ENCODE results near the gene GALNT13. TPM values are rescaled to one million over a fixed set of nuclear protein-coding genes. Genes with fewer than 3 reads are reported as not detected.

GALNT13 gene
- total and polyA plus RNA-seq, 2 donors (not counting 1 experiment from before 2014, with no cell fraction given): 0.17 TPM; not detected in 1

DNA sequence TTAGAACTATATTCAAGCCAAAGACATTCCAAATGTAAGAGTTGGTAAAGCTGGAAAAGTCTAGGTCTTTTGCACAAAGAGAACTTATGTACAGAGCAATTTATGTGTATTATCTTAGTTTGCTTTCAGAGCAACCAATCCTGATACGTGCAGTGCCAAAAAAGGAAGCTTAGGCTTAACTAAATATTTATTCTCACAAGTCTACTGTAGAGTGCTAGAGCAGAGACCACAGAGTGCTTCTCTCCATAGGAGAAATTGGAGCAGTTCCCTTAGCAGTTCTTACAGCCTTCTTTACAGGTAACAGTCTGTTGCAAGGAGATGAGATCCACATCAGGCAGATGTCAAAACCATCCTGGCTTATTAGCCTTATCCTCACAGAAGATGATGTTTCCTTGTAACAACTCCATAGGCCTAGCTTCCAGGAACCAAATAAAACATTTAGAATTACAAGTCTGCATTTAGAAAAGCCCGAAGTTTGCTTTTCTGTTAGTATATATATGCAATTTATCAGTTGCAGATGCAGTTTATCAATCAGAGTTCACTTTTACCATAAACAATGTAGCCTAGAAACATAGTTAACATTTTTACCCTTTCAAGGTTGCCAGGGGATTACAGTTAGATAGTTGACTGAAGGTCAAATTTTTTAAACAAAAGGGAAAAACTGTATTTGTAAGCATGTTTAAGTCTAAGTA is 576.2 kb downstream of the GALNT13 start:
- no peak for DNase-seq (ENCODE audit: low read depth in 2 of 2)
- Histone ChIP-seq H3K9me3 (ENCODE audit: control insufficient read depth, insufficient read depth, low read depth, low read length) (no peaks in the 10 kb centered on the region), H3K4me1 (ENCODE audit: control insufficient read depth, extremely low read depth, insufficient read depth, low read length) (no peaks in the 10 kb centered on the region), H4K20me1 (ENCODE audit: control insufficient read depth, extremely low read depth, insufficient read depth, low read length) (no peaks in the 10 kb centered on the region), H3K4me3 (replicated peaks in 1 of 4; ENCODE audit: control extremely low read depth in 1 of 4, insufficient read depth in 1 of 4, low read depth in 3 of 4, low read length in 4 of 4) (no peak overlapping the region), H3K4me2 (ENCODE audit: extremely low read depth, insufficient read depth, low read length) (no peak overlapping the region), H3K79me2 (ENCODE audit: control insufficient read depth, insufficient read depth, low read length) (no peaks in the 10 kb centered on the region), H2AFZ (ENCODE audit: low read length) (no peak overlapping the region), H3K9ac (ENCODE audit: insufficient read depth, low read length) (no peak overlapping the region), H3K27ac (ENCODE audit: insufficient read depth, low read length) (no peak overlapping the region), H3K27me3 (ENCODE audit: control insufficient read depth, insufficient read depth, low read length) (no peaks in the 10 kb centered on the region), H3K36me3 (ENCODE audit: control insufficient read depth, insufficient read depth, low read length) (no peaks in the 10 kb centered on the region)
- TF ChIP-seq, protein P1, sequence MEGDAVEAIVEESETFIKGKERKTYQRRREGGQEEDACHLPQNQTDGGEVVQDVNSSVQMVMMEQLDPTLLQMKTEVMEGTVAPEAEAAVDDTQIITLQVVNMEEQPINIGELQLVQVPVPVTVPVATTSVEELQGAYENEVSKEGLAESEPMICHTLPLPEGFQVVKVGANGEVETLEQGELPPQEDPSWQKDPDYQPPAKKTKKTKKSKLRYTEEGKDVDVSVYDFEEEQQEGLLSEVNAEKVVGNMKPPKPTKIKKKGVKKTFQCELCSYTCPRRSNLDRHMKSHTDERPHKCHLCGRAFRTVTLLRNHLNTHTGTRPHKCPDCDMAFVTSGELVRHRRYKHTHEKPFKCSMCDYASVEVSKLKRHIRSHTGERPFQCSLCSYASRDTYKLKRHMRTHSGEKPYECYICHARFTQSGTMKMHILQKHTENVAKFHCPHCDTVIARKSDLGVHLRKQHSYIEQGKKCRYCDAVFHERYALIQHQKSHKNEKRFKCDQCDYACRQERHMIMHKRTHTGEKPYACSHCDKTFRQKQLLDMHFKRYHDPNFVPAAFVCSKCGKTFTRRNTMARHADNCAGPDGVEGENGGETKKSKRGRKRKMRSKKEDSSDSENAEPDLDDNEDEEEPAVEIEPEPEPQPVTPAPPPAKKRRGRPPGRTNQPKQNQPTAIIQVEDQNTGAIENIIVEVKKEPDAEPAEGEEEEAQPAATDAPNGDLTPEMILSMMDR (conservative IDR thresholded peaks at IDR 0.05 in 1 of 2, IDR thresholded peaks at IDR 0.05 in 1 of 2; ENCODE audit: low read depth in 1 of 2, low read length in 2 of 2): no peak
- no peak for TF ChIP-seq EZH2 (IDR thresholded peaks at IDR 0.05; ENCODE audit: low read length, missing control alignments)

- Histone ChIP-seq H3K27me3 (ENCODE audit: control insufficient read depth, insufficient read depth, low read length) (no peaks in the 10 kb centered on the region), H3K36me3 (ENCODE audit: control insufficient read depth, insufficient read depth, low read length) (no peaks in the 10 kb centered on the region), H3K4me2 (ENCODE audit: extremely low read depth, insufficient read depth, low read length) (no peak overlapping the region), H3K79me2 (ENCODE audit: control insufficient read depth, insufficient read depth, low read length) (no peaks in the 10 kb centered on the region), H4K20me1 (ENCODE audit: control insufficient read depth, extremely low read depth, insufficient read depth, low read length) (no peaks in the 10 kb centered on the region), H3K4me1 (ENCODE audit: control insufficient read depth, extremely low read depth, insufficient read depth, low read length) (no peaks in the 10 kb centered on the region), H3K4me3 (replicated peaks in 1 of 4; ENCODE audit: control extremely low read depth in 1 of 4, insufficient read depth in 1 of 4, low read depth in 3 of 4, low read length in 4 of 4) (no peak overlapping the region), H3K27ac (ENCODE audit: insufficient read depth, low read length) (no peak overlapping the region), H2AFZ (ENCODE audit: low read length) (no peak overlapping the region), H3K9ac (ENCODE audit: insufficient read depth, low read length) (no peak overlapping the region), H3K9me3 (ENCODE audit: control insufficient read depth, insufficient read depth, low read depth, low read length) (no peaks in the 10 kb centered on the region)
- TF ChIP-seq EZH2 (IDR thresholded peaks at IDR 0.05; ENCODE audit: low read length, missing control alignments): no peak
- TF ChIP-seq, protein P1 (conservative IDR thresholded peaks at IDR 0.05 in 1 of 2, IDR thresholded peaks at IDR 0.05 in 1 of 2; ENCODE audit: low read depth in 1 of 2, low read length in 2 of 2): no peak
- DNase-seq (ENCODE audit: low read depth in 2 of 2): no peak
Measured at GRCh38 chr2:154449951-154450658, 578.4 kb downstream of the GALNT13 start.

DNA sequence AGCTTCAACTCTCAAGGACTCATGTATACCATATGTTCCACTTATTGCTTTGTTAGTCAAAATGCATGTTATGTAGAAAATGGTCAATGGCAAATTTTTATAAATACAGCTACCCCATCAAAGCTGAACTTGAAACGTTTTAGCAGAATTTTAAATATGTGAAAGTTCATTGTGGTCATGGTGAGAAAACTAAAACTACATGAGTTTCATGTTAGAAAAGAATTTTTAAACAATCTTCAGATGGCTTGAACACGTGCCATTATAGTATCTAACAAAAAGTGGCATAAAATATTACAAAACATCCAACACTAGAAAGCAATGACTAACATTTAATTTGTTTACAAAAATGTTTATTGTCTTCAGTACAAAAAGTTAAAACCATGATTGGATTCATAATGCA is 580.7 kb downstream of the GALNT13 start:
- H2AFZ ChIP-seq (ENCODE audit: low read length): no peak overlapping the region
- no peaks in the 10 kb centered on the region for H3K27me3 ChIP-seq (ENCODE audit: control insufficient read depth, insufficient read depth, low read length)
- H3K4me1 ChIP-seq (ENCODE audit: control insufficient read depth, extremely low read depth, insufficient read depth, low read length): no peaks in the 10 kb centered on the region

More for the DNA sequence above, 580.7 kb downstream of the GALNT13 start:
- no peaks in the 10 kb centered on the region for H3K79me2 ChIP-seq (ENCODE audit: control insufficient read depth, insufficient read depth, low read length)
- H3K27ac ChIP-seq (ENCODE audit: insufficient read depth, low read length): no peak overlapping the region
- no peak overlapping the region for H3K9ac ChIP-seq (ENCODE audit: insufficient read depth, low read length)
- no peaks in the 10 kb centered on the region for H4K20me1 ChIP-seq (ENCODE audit: control insufficient read depth, extremely low read depth, insufficient read depth, low read length)
- H3K36me3 ChIP-seq (ENCODE audit: control insufficient read depth, insufficient read depth, low read length): no peaks in the 10 kb centered on the region
- no peak overlapping the region for H3K4me2 ChIP-seq (ENCODE audit: extremely low read depth, insufficient read depth, low read length)
- TF ChIP-seq, protein P1 (conservative IDR thresholded peaks at IDR 0.05 in 1 of 2, IDR thresholded peaks at IDR 0.05 in 1 of 2; ENCODE audit: low read depth in 1 of 2, low read length in 2 of 2): no peak
- no peak for TF ChIP-seq EZH2 (IDR thresholded peaks at IDR 0.05; ENCODE audit: low read length, missing control alignments)
- H3K4me3 ChIP-seq (replicated peaks in 1 of 4; ENCODE audit: control extremely low read depth in 1 of 4, insufficient read depth in 1 of 4, low read depth in 3 of 4, low read length in 4 of 4): no peak overlapping the region
- DNase-seq (ENCODE audit: low read depth in 2 of 2): no peak
- no peaks in the 10 kb centered on the region for H3K9me3 ChIP-seq (ENCODE audit: control insufficient read depth, insufficient read depth, low read depth, low read length)

All from fibroblast of lung (primary cell).